CD4-positive, alpha-beta T cell treated with Interferon gamma for 1 hour (primary cell): ENCODE data around the gene OXT.
"Not testable (repeated sequence)": the region's sequence is repeated elsewhere in the genome, so short reads cannot be mapped to it uniquely, and the experiment has no call there.

Experiments
- DNase-seq: peaks from one replicate; pipeline ENCODE4 v3.0.0-alpha.2; 2020

Gene OXT

GRCh38 chr20:3051385-3052019 lies 19.9 kb upstream of the OXT start:
- DNase-seq, result no peak

DNA sequence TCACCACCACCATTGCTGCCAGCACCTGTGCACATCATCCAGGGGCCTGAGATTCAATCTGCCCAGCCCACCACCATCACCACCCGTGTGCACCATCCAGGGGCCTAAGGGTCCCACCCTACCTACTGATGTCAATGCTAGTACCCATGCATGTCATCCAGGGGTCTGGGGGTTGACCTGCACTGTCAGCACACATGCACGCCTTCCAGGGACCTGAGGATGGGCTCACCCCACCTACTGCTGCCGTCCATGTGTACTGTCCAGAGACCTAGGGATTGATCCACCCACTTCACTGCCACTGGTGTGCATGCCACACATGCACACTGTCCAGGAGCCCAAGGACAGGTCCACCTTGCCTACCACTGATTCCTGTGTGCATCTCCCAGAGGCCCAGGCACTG lies 11.9 kb upstream of the OXT start:
- DNase-seq, result no peak

- not testable (repeated sequence) for DNase-seq
Measured at GRCh38 chr20:3064119-3064518, 7.3 kb upstream of the OXT start.

DNA sequence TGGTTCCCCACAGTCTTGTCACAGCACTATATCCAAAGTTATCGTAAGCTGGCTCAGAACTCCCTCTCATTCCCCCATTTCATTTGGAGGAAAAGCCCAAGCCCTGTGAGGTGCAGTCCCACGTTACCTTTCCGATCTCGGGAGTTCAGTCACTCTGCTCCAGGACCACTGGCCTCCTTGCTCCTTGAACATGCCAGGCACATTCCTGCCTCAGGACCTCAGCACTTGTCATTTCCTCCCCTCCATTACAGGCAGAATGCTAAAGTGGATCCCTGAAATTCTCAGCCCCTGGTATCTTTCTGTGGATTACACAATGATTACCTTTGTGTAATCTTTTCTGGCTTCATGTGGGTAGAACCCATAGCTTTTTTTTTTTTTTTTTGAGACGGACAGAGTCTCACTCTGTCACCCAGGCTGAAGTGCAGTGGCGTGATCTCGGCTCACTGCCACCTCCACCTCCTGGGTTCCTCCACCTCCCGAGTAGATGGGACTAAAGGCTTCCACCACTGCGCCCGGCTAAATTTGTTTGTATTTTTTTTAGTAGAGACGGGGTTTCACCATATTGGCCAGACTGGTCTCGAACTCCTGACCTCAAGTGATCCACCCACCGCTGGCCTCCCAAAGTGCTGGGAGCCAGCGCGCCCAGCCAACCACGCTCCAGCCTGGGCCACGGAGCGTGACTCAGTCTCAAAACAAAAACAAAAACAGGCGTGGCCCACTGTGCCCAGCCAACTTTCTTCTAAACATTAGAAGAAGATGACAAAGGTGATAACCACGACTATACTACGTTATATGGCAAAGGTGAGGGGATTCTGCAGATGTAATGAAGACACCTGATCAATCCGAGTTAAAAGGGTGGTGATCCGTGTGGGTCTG lies 4.0 kb upstream of the OXT start:
- DNase-seq, result no peak

- no peak for DNase-seq
Measured at GRCh38 chr20:3068075-3068474, 3.3 kb upstream of the OXT start.

DNA sequence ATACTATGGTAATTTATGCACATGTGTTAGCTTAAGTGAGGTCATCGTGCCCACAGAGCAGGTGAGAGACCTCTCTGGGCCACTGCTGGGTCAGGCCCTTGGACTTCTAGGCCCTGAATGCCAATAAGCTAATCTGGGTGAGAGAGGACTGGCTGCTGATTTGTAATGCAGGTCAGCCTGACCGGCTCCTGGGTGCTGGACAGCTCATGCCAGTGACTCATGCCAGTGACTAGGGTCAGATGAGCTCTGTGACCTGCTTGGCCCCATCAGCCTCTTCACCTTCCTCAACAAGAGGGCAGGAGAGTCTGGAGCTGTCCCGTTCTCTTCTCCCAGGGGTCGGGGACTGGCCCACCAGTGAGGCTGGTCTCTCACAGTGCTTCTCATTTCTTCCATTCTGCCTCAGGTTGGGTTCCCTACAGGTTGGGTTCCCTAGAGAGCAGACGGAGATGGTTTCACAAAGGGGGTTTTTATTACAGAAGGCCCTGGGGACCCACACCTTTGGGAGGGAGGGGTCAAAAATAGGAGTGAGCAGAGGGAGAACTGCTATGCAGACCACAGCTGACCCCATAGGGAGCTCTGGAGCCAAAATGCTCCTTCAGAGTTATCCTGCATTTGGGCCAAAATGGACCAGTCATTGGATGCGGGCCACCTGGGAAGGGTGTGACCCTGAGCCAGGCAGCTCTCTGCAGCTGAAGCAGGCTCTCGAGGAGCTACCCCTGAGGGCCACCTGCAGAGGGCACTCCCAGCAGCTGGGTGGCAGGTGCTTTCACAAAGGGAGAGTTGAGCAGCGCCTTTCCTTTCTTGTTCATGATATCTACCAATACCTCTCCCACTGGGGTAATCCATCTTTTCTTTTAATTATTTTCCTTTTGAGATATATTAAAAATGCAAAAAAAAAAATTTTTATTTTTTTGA lies 2.2 kb upstream of the OXT start:
- peak; percentile 38 for DNase-seq

DNA sequence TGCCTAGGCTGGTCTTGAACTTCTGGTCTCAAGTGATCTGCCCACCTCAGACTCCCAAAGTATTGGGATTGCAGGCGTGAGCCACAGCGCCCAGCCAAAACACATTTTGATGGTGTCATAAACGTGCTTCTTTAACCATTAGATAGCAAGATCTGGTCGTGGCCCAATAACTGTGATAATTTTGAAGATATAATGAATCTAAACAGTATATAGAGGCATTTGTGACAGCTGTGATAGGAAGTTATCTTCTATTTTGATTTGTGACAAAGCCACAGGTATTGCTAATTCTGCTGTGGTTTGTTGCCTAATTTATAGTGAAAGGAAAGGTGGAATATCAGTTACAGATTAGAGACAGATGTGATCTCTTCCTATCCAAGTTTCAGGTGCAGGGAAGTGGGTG lies 695 bp upstream of the OXT start:
- DNase-seq, result no peak

DNA sequence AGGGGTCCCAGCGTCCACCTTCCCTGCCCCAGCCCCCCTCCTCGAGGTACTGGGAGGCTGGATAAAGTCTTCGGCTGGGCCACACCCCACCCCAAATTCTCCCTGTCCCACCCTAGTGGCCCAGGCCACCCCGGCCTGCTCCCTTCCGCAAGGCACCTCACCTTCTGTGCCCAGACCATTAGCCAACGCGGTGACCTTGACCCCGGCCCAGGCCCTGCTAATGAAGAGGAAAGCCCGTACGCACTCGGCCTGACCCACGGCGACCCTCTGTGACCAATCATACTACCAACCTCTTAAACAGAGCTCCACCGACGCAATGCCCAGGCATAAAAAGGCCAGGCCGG lies 182 bp upstream of the OXT start:
- no peak for DNase-seq

DNA sequence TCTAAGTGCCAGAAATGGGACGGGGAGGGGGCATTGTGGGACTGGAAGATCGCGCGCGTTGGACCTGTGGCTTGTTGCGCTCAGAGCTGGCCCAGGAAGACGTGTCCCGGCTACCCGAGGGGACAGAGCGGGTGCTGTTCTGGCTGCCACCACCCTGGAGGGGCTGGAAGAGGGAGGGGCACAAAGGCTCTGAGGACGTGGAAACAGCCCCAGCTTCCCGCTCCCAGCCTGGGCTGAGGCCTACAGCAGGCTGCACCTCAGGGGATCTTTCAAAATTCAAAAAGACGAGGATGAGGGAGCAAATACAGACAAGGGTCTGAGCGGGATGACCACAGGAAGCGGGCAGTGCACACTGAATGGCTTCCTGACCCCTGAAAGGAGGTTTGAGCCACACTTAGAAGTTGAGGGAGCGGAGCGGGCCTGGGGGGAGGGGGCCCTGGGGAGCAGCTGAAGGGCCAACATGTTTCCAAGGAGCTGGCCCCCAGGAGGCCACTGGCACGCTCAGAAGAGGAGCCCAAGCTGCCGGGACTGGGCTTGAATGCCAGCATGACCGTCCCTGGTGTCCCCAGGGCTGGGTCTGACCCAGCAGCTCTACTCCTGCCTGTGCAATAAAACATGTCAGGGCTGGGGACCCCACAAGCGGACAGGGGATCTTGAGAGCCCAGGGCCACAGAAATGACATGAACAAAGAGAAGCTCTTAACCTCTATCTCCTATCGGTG lies 1.3 kb downstream of the OXT start:
- DNase-seq, result no peak

- not testable (repeated sequence) for DNase-seq
Measured at GRCh38 chr20:3073251-3073643, 1.8 kb downstream of the OXT start.

DNA sequence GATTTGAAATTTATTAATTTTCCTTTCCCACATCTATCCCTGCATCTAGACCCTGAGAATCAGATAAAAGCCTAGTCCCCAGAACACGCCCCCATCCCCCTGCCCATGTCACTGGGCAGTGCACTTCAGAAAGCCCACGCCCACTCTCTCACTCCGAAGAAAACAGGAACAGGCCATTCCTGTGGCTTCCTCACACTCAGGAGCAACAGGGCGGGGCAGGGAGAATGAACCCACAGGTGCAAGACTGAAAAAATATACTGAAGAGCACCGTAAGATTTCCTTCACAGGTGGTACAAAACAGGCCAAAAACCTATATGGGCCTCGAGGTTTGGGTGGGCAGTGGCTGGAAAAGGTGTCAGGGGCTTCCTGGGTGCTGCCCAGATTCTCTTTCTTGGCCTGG lies 3.4 kb downstream of the OXT start:
- DNase-seq, result no peak

GRCh38 chr20:3075315-3075714 lies 3.9 kb downstream of the OXT start:
- not testable (repeated sequence) for DNase-seq

DNA sequence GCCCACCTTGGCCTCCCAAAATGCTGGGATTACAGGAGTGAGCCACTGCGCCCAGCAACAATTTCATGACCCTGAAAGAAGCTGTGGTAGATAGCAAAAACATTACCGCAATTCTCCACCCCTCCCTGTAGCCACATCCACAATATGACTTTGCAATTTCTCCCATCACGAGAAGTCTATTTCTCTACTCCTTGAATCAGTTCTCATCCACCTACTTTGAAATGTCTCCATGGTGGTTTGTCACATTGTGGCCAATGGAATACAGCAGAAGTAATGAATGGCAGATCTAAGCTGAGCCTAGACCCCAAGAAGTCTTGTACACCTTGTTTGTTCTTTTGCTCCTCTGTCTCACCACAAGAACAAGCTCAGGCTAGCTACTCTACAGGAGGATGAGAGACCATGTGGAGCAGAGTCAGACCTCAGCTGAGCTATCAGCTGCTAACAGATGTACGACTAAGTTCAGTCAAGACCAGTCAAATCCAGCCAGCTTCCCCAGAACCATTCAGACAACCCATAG lies 6.3 kb downstream of the OXT start:
- no peak for DNase-seq

GRCh38 chr20:3080939-3081388 lies 9.5 kb downstream of the OXT start:
- DNase-seq, result no peak

DNA sequence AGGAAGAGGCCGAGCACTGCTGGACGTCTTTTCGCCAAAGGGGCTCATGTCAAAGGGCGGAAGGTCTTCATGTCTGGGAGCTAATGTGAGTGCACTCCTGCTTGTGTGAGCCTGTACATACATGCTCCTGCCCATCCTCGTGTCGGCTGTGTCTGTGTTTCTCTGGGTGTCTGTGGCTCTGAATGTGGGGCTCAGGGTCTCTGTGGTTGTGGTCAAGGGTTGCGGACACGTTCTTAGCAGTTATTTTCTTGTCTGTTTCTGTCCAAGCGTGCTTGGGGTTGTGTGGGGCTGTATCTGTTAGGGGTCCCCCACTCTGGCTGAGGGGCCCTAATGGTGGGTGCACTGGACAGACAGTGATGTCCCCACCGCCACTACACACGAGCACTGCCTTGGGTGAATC lies 10.2 kb downstream of the OXT start:
- DNase-seq, result no peak

DNA sequence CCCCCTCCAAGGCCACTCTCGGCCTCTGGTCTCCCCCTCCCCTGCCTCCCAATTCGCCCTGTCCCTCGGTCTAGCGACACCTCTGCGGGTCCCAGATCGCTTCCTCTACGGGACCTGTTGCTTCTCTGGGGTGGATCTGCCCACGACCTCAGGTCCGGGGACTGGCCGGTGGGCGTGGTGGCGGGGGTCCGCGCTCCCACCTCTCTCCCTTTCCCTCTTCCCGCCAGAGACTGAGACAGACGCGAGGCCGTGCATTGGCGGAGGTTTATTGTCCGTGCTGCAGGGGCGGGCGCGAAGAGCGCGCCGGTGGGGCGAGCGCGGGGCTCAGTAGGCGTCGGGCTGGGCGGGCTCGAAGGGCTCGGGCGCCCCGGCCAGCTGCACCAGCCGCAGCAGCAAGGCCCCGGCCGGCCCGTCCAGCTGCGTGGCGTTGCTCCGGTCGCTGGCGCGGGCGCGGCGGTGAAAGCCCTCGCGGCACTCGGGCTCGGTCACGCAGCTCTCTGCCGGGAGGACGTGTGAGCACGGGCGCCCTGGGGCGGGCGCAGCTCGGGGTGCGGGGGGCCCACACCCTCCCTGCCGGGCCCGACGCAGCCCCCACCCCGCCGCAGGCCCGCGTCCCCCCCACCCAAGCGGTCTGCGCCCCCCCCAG lies 11.0 kb downstream of the OXT start:
- DNase-seq, result no peak

- no peak for DNase-seq
Measured at GRCh38 chr20:3082955-3083952, 11.8 kb downstream of the OXT start.

GRCh38 chr20:3084283-3084985 lies 13.0 kb downstream of the OXT start, which contains the start of gene AVP:
TSS of gene AVP (minus strand) at chr20:3084724. CDS start at chr20:3084674, 50 bp downstream.
- DNase-seq, result no peak

- no peak for DNase-seq
Measured at GRCh38 chr20:3084986-3085360, 13.6 kb downstream of the OXT start.

DNA sequence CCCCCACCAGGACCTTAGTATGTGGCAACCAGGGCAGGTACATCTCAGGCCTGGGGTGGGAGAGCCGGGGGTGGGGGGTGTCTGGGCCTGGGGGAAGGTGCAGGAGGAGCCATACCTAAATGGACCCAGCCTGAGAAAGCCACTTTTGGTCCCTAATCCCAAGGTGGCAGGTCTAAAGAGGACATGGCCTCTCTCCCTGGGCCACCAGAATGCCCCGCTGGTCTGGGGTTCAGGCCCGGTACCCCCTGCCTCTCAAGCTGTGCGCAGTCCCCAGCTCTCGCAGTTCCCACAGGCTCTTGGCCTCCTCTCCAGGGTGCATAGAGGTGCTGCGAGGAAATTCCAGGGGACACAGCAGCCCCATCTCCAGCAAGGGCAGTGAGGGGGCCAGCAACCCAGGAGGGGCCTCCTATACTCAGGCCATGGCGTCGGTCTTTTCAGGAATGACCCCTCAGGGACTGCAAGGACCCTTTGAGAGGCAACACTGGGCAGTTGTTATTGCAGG lies 14.2 kb downstream of the OXT start:
- DNase-seq, result no peak
